GM19328 (cell line): Measurements from ENCODE around the gene GLT6D1.

Source experiments
- ATAC-seq: cut with Tn5 transposase; IDR thresholded peaks from one replicate; pipeline ENCODE4 v1.9.1; 2021; ENCODE audit warnings: mild to moderate bottlenecking, moderate library complexity; ENCODE audit not compliant: unreplicated experiment

The GLT6D1 gene

DNA sequence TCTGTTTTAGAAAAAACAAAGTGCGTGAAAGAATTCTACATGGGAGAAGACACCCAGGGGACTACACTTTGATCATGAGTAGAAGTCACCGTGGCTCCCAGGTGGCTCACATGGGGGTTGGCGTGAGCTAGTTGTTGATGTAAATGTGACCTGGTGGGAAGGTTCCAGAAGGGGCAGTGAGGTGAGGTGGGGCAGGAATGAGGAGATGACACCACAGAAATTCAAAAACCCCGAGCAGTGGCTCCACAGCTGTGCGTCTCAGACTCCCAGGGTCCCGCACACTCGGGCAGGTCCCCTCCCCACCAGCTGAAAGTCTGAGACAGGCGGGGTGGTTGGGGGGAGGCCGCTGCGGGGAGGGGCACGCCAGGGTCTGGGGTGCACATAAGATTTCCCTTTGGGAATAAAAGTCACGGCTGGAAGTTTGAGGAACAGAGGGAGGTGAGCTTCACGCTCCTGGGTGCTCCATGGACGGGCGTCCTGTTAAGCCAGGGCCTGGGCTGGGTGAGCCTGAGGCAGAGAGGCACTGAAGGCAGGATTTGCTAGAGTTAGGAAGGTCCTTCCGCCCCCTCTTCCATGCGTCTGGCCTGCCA lies 29.9 kb downstream of the GLT6D1 start:
- no peak for ATAC-seq

DNA sequence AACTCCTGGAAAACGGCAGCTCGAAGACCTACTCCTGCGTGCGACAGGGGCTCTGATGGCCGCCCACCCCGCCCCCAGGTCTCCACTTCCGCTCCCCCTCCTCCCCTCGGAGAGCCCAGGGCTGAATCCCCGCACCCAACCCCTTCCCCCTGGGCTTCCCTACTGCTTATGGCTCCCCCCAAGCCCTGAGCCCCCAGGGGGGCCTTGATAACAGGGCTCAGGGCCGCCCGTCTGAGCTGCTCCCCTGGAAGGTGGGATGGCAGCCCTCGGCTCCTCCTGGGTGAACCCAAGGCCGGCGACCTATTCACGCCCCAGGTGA lies 30.4 kb downstream of the GLT6D1 start:
- no peak for ATAC-seq

DNA sequence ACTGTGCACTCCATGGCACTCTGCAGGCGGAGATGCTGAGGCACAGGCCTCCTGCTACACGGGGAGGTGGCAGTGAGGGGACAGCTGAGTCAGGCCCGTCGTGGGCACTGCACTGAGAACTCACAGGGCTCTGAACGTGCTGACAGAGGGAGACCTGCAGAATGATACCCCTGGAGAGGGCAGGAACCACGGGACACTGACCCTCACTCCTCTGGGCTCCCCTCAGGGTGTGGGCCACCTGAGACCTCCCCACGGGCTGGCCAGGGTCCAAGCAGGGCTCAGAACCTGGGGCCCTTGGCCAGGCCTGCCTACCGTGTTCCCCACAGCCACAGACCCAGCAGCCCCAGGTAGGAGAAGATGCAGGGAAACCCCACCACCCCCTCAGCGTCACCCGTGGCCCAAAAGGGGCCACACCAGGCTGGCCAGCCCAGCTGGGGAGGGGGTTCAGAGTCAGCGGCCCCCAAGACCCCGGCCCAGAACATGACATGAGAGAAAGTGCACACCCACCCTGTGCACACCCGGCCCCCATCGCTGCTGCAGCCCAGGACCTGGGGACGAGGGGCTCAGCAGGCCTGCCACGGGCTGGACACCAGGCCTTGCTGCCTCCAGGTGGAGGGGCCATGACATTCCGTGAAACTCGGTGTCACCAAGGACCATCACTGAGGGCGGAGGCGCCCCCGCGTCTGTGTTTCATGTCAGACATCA lies 30.9 kb downstream of the GLT6D1 start:
- no peak for ATAC-seq

DNA sequence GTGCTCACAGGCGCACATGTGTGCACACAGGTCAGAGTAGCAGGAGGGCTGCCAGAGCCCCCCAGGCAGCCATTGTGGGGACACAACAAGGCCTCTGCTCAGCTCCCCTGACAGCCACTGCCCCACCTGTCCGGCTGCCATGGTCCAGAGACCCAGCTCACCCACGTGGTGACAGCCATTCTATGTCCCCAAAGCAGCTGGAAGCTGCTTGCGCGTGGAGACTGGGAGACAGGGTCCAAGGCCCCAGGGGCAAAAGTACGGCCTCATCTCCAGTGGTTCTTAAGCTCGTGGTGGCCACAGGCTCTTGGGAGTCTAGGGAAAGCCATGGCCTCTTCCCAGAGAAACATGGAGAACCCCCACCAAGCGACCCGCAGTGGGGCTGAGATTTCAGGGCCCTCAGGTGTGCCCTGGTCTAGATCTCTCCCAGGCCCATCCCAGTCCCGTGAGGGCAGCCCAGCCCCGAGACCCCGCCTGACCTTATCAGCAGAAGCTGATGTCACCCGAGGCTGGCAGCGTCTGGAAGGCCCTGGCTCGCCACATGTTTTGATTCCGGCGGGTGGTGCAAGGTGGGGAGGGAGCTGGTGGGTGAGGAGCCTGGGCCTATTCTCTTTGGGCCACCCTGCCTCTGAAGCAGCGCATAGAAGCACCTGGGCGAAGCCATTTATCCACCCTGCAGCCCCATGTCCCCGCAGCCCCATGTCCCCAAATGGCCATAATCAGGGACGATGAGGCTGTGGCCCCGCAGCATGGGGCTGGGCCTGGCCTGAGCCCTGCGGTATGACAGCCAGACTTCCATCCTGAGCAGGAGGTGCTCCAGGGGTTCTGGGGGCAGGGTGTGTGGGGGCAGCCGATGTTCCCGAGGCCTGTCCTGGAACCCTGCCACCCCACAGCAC lies 31.7 kb downstream of the GLT6D1 start:
- ATAC-seq = no peak

DNA sequence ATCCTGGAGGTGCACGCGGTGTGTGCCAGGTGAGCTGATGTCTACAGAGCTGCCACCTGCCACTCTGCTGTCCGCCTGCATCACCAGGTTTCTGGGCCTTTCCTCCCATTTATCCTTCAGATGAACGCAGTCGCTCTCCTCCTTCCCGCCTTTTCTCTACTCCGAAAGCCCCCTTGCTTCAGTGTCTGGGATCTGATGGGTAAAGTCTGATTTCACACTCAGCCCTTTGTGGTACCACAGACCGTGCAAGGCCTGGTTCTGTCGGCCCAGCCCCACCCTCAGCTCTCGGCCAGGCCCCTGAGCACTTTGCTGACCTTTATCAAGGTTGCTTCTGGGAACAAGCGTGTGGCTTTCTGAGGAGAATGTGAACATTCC lies 32.5 kb downstream of the GLT6D1 start:
- ATAC-seq = no peak

DNA sequence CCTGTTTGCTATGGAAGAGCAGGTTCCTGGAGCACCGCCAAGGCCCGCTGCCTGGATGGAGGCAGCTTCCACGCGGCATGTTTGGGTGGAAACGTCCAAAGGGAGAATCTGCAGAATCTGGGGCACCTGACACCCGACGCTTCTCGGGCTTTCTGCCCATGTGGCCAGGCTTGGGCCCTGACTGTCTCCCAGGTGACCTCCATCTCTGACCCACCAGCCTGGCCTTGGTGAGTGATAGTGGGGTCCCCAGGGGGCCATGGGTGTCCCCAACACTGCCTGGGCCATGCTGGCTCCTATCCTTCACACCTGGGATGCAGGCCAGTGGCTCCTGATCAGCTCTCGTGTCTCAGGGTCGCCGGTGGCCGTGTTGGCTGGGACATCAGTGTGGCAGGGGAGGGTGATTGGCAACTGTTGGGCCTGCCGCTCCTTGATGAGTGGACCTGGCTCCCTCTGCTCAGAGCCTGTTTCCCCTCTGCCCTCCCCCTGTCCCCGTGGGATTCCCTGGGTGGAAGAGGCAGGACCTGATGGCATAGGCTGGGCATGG lies 34.0 kb downstream of the GLT6D1 start:
- ATAC-seq = no peak

DNA sequence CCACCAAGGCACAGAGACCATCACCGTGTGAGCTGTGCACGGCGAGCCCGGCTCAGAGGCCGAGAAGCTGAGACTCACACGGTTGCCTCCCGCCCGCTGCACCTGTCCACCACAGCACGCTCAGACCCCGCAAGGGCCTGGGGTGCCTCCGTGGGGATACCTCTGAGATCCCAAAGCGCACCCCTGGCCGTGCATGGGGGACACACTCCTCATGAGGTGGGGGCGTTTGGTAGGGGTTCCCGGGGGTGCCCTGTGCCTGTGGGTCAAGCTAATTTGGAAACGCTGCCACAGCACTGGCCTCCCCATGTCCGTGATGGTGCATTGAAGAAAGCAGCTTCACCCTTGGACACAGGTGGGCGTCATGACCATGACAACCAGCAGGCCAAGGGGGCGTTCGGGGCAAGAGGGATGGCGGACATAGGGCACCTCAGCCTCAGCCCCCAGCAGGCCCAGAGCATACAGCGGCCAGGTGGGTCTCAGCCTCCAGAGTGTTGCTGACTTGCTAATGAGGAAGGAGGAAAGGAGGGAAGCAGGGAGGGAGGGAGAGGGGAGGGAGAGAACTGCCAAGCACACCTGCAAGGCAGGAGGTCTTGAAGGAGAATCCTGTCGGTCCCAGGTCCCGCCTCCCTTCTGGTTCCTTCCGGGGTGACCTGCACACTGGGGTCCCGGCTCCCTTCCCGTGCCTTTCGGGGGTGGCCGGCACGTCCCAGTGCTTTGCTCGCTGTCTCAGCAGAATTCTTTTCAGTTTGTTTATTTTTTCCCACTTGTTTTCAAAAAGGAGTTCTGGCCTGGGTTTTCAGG lies 34.7 kb downstream of the GLT6D1 start:
- ATAC-seq = no peak

DNA sequence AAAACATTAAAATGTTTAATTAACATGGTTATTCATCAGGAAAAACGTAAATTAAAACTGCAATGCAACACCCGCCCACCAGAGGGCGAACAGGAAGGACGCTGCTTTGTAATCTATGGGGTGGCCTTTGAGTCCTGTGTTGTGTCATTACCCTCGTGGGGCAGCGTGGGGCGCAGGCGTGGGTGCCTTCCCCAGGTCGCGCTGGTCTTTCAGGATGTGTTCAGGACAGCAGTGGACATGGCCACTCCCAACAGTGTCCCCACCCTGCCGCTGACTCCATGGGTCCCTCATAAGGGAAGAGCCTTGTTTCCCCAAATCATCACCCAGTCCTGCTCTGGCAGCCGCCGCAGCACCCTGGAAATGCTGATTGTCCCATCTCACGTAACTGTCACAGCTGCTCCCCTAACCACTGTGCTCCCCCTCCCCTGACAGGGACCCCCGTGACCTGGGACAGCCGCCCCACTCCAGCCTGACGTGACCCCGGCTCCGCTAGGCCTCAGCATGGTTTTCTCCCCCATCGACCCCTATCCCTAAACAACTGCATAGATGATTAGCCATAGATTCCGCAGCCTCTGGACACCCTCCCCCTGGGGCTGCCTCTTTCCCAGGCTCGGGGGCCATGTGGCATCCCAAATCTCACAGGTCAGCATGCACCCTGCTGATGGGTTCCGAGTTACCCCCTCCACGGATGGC lies 36.4 kb downstream of the GLT6D1 start:
- no peak for ATAC-seq

DNA sequence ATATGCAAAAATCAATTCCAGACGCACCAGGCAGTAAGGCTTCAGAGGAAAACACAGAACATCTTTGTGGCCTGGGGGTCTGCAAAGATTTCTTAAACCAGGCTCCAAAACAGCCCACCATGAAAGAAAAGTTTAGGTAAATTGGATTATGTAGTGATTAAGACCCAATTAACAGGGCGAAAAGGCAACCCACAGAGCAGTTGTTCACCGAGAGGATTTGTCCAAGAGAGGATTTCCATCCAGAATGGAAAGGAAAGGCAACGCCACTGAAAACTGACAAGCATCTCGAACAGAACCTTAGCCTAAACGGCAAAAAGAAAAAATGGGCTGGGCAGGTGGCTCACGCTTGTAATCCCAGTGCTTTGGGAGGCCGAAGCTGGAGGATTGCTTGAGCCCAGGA lies 37.4 kb downstream of the GLT6D1 start:
- ATAC-seq = no peak

DNA sequence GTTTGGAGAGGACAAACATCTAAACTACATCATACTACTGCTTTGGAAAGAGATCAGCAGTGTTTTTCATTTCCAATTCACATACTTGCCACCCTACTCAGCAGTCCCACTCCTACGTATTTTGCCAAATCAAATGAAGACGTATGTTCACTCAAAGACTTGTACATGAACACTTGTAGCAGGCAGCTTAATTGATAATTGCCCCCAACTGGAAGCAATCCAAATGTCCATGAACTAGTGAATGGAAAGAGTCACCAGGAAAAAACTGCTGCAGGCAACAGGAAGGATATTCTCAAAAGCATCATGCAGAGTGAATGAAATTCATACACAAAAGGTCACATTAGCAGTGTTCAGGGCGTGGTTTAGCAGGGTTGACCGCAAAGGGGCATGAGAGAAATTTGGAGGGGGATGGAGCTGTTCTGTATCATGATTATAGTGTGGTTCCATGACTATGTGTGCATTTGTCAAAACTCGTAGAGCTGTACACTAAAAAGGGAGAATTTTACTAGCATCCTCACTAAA lies 39.0 kb downstream of the GLT6D1 start:
- ATAC-seq = no peak

DNA sequence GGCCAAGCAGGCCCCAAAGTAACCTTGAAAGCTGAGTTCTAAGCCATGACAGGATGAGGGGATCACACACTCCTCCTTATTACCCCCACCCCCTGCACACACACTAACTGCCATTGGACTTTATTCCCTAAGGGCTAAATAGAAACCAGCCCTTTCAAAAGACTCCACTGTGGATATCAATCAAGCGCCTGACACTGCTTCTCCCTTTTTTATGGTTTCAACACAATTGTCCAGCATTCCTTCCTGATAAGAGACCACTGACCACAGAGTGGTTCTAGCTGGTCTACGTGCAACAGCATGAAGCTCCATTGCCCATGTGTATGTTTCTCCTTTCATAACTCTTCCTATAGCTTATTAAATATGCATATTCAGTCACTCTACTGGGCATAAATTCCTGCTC lies 43.1 kb downstream of the GLT6D1 start:
- ATAC-seq = no peak

DNA sequence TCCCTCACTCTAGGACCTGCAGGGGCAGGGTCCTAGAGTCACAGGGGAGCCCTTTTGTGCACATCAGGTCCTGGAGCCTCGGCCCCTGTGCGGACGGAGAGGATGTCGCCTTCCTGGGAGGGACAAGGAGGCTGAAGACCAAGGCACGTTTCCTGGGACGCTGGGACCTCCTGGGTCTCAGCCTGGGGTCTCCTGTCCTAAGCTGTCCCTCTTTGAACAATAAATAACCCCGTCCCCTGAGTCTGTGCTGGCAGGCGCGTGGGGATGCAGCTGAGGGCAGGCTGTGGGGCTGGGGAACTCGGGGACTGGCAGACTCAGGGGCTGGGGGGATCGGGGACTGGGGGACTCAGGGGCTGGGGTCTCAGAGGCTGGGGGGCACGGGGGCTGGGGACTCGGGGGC lies 46.7 kb downstream of the GLT6D1 start:
- ATAC-seq = no peak

DNA sequence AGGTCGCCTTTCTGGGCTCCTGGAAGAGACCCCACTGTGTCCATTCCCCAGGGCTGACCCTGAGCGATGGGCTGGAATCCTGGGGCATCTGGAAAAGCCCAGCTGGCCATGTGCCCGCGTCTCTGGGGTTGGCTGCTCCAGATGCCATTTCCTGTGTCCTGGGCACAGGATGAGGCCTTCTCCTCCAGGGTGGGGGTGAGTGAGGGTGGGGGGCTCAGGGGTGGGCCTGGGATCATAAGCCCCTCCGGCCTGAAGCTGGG lies 47.1 kb downstream of the GLT6D1 start:
- no peak for ATAC-seq

DNA sequence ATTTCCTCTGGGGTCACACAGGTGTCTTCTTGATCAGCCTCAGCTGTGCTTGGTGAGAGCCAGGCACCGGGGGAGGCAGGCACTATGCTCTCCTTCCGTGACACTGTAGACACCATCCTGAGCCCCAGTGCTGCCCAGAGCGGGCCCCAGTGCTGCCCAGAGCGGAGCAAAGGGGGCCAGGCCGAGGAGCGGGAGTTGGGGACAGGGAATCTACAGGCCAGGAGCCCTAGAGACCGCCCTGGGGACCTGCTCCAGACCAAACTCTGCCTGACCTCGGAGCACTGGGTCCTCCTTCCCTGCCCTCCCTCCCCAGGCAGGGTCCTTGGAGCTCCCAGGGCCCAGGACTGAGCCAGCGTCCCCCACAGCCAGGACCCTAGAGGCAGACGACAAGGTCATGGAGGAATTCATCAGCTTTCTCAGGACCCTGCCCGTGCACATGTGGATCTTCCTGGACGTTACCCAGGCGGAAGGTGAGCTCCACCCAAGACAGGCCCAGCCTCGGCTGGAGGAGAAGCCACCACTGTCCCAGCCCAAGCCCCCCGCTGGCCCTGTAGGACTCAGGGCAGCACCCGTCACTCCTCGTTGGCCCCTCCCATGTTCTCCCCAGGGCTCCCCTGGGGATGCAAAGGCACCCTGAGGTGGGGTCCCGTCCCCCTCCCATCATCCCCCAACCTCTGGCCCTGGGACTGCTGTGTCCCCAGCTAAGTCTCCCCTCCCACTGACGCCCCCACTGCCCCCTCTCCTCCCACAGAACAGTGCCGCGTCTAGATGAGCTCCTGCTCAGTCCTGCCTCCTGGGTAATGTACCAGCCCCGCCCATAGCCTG lies 47.6 kb downstream of the GLT6D1 start:
- ATAC-seq = no peak

DNA sequence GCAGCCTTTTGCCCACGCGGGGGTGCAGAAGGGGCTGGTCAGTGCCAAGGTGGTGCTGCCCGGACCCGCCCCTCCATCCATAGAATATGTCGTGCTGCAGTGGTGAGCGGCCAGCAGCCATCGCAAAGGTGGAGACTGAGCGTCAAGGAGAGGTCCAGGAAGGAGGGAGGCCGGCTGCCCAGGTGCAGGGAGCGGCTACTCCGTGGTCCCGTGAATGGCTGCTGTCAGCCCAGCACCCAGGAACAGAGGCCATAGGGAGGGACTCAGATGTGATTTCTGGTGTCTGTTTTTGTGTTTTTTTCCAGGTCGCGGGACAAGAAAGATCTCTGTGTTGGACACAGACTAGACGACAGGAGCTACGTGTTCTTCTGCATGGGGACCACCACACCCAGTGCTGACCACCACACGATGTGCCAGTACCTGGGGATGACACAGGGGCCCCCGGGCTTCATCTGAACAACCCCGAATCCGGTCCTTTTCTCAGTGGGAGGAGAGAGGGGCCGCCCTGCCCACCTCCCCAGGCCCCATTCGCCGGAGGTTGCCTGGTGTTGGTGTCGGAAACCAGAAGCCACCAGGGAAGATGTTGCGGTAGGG lies 48.8 kb downstream of the GLT6D1 start:
- ATAC-seq = no peak

DNA sequence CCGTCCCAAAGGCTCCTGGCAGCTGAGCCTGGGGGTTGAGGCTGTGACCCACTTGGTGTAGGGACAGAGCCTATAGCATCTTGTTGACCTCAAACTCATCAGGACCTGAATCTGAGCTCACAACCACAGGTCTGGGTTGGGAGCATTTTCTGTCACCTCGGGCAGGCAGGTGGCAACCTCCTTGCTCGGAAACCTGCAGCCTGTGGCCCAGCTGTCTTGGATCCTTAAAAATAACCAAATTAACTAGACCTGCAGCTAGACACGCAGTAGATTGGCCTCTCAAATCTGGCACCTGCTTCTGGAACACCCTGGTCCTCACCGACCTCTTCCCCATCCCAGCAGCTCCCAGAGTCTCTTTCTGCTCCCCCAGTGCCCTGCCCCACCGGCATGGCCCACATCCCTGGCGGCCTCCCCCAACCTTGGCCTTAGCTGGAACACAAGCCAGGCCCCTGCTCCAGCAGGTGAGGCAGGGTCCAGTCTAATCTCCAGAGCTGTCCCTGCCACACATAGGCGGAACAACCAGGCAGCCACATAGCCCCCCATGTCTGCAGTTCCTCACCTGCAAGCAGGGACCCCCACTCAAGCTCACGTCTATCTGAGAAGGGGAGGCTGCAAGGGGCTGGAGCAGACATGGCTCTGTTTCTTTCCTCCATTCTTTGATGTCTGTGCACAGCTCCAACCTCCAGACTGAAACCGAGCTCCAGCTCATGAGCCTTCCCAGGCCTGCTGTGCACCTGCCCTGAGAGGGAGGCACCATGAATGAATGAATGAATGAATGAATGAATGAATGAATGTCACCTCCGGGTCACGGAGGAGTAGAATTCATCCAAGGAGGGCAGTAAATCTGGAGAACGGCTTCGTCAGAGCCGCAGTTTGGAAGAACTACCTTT lies 49.5 kb downstream of the GLT6D1 start:
- ATAC-seq = no peak

DNA sequence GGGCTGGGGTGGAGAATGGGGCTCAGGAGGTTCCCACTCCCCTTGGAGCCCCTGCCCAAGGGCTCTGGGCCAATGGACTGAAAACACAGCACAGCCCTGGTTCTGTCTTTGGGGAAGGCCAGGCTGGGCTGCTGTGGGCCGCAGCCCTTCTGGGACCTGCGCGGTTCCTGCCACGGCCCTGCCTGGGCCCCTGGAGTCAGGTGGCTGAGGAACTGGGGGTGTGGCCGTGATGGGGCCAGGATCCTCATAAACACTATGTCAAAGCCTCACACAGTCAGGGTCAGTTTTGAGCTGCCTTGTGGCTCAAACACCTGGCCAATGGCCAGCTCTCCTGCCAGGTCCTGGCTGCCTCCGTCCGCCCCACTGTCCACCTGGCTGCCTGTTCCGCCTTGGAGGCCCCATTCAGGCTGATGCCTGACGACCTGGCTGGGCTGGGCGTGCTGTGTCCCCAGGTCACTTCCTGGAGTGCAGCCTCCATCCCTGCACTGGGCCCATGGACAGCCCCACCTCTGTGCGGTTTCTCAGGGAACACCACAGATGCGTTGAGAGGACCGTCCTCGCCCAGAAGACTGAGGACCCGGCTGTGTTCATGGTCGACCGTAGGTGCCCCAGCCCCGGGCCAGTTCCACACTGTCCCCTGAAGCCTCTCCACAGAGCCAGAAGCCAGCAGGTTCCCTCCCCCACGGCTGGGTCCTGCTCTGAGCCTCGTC lies 50.3 kb downstream of the GLT6D1 start:
- no peak for ATAC-seq

DNA sequence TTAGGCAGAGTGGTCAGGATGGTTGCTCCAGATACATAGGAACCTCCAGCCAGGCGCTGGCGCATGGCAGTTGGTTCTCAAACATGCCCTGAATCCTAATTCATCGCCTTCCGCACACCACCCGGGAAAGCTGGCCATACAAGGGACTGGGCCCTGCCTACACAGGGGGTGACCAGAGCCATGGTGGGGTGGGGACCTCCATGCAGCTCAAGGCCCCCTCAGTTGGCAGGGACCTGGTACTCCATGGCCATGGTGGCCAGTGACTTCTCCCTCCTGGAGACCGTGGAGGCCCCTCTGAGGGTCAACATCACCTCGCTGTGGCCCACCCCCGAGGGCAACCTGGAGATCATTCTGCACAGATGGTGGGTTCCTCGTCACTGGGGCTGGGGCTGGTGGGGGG lies 51.0 kb downstream of the GLT6D1 start:
- ATAC-seq = no peak
